ENCODE data around the gene CLK2. TPM values are rescaled to one million over a fixed set of nuclear protein-coding genes. Genes with fewer than 3 reads are reported as not detected.
"Not testable (repeated sequence)": the region's sequence is repeated elsewhere in the genome, so short reads cannot be mapped to it uniquely, and the experiment has no call there.

Gene CLK2
- total RNA-seq, 1 donor from 2014 or later, result 13.6 TPM

DNA sequence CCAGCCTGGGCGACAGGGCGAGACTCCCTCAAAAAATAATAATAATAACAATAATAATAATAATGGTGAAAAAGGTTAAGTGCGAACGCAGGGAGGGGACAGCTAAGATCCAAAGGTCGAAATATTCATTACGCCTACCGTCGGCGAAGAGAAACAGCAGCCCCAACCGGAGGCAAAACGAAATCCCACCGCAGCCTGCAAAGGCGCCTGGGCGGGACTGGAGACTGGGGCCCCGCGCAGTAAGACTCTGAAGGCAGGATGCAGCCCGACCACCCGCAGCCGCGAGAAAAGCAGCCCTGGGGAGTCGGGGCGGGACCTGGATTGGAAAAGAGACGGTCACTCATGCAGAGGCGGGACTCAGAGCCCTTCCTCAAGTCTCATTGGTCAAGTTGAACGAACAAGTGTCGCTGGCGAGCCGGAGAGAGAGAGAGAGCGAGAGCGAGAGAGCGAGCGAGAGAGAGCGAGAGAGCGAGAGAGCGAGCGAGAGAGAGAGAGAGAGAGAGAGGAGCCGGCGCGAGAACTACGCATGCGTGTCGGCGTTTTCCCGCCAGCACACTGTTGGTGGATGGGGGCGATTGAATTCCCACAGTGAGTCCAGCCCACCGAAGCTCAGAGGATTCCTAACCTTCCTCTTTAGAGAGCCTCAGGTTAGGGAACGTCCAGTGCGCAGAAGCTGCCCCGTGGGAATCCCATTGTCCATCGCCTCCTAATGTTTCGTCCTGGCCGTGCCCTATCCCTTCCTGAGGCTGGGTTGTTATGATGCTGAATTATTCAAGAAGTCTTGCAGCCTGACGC is 28.7 kb downstream of the CLK2 start:
- peak; percentile 98 to 99 for DNase-seq (ENCODE audit: low read depth in 2 of 2)

DNA sequence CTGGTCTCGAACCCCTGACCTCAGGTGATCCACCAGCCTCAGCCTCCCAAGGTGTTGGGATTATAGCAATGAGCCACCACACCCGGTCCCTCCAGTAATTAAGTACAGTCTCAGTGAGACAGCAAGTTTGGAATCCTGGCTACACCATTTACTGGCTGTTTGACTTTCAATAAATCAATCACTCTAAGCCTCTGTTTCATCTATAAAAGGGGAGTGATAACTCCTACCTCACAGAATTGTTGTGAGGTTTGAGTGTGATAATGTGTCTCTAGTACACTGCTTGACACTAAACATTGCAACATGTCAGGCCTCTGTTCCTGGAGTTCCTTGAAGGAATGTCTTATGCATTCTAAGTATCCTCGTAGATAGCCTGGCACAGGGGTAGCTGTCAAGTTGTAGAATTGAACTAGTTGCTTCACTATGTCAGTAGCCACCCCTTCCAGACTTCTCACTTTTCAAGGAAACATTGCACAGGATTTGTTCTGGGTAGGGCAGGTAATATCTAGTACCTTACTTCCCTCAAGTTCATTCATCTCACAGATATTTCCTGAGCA is 30.4 kb downstream of the CLK2 start:
- DNase-seq (ENCODE audit: low read depth in 2 of 2), result no peak

DNA sequence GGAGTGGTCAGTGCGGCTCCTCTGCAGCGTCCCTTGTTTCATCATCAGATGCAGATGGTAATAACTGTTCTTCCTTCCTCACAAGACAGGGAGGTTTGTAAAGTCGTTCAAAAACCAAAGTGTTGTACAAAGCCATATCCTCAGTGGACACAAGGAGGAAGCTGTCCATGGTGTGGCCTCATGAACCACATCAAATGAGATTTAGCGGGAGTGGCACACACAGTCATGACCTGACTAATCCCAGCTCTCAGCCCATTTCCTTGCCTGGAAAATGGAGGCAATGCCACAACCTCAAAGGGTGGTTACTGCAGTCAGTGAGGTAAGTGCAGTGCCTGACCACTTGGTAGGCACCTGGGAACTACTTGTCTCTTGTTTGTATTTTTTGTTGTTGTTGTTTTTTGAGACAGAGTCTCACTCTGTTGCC is 31.5 kb downstream of the CLK2 start:
- DNase-seq (ENCODE audit: low read depth in 2 of 2), result no peak

DNA sequence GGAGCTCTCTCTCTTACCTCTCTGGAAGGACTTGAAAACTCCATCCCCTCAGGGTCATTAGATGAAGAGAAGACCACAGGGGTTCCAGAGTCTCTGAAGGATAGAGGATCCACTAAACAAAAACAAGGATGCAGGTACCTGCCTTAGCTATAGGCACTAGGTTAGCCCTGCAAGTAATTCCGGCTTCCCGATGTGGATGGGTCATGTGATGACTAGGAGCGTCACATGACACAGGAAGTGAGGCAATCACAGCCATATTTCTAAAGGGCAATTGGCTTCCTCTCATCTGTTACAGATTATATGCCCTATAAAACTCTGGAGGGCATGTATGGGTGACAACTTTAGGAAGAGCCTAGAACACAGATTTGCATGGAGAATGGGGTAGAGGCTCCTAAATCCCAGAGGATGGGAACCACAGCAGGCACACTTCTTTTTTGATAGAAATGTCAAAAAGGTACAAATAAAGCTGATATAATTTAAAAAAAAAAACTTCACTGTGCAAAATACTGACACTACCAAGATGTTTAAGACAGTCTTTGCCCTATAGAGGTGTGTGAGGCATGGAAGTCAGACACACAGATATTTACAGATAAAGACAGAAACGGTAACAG is 32.1 kb downstream of the CLK2 start:
- DNase-seq (ENCODE audit: low read depth in 2 of 2), result peak; percentile 72 to 81

DNA sequence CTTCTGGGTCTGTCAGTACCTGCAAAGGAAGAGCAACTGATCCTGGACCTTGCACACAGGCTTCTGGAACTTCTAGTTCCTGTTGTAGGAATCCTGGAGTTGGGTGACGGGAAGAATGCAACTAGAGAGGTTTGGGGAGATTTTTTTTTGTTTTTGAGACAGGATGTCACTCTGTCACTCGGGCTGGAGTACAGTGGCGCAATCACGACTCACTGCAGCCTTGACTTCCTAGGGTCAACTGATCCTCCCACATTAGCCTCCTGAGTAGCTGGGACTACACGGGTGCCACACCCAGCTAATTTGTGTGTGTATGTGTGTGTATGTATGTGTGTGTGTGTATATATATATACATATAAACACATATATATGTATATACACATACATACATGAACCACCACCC is 36.9 kb downstream of the CLK2 start:
- no peak for DNase-seq (ENCODE audit: low read depth in 2 of 2)

DNA sequence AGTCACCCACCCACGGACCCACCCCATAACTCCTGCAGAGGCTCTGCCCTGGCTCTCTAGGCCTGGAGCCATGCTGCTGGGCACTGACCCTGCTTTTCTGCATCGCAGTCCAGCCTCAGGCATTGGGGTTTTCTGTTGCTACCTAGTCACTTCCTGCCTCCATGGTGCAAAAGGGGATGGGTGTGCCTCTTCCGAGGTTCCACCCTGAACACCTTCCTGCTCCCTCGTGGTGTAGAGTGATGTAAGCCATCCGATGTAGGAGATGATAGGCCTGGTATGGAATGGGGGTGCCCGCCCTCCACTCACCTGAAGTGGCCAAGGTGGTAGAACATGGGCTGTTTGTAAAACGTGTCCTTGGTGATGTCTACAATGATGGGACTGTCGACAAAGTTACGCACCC is 37.9 kb downstream of the CLK2 start:
- not testable (repeated sequence) for DNase-seq (ENCODE audit: low read depth in 2 of 2)

DNA sequence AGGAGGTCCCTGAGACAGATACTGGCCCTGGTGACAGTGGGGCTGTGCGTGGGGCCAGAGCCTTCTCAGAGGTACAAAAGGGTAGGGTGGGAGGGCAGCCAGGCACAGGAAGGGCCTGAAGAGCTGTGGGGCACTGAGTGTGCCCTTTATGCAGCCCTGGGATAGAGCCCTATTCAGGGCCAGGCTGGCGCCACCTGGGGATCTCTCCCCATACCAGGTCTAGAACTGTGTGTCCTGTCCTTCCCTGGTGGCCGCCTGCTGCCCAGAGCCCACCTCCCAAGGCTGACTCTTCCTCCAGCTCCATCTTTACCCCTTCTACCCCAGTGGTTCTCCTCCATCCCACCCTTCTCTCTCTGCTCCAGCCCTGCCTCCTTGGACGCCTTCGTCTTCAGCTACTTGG is 39.8 kb downstream of the CLK2 start:
- not testable (repeated sequence) for DNase-seq (ENCODE audit: low read depth in 2 of 2)

DNA sequence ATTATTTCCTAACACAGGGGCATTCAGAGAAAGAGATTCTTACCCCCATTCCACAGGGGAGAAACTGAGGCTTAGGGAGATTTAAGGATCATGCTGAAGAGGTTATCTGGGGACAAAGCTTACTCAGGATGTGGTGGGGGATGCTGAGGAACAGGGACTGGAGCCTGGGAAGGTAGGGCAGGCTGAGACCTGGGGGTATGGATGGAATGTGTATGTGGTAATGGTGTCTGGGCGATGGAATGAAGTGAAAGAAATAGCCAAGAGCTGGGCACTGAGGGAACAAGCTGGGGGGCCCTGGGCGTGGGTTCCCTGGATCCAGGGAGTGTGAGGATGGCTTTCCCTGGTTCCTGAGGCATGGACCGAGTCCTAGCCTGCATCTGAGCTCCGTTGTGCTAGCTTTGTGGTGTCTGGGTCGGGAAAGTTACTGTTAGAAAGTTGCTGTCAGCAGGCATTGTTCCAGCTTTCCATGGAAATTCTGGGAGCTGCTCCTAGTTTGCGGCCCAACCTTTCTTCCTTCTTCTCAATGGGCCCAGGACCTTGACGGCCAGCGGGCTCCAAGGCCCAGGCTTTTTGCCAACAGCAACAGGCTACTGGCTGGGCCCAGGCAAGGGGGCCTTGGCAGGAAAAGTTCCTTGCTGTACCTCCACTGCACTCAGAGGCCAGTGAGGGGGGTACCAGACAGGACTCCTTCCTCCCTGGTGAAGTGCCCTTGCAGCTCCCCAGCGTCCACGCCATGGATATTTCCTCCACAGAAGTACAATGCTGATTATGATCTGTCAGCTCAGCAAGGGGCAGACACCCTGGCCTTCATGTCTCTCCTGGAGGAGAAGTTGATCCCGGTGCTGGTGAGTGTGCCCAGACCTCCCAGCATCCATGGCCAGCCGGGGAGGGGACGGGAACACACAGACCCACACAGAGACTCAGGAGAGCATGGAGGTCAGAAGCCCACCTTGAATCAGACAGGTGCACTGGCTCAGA is 41.0 kb downstream of the CLK2 start:
- DNase-seq (ENCODE audit: low read depth in 2 of 2), result peak in 1 of 2 donors; percentile 74

DNA sequence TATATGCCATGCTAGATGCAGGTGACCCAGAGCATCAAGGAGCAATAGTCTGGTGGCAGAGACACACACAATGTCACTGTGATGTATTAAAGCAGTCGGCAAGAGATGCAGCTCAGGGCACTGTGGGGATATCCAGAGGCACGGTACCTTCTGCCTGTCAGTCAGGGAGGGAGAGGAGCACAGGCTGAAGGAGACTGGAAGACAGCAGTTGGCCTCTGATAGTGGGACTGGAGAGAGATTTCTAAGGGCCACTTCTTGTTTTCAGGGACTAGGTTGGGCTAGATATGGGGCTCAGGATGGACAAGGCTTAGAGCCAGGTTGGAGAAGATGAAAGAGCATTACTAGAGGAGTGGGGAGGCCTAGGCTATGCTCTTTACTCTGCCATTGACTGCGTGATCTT is 42.0 kb downstream of the CLK2 start:
- DNase-seq (ENCODE audit: low read depth in 2 of 2), result not testable (repeated sequence)

DNA sequence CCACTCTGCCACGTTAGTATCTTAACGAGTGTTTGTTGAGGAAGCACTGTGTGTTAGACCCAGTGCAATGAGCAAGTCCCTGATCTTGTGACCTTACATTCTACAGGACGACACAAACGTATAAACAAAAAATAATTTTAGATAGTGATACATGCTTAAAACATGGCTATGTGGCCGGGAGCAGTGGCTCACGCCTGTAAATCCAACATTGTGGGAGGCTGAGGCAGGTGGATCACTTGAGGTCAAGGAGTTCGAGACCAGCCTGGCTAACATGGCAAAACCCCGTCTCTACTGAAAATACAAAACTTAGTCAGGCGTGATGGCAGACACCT is 45.2 kb downstream of the CLK2 start:
- DNase-seq (ENCODE audit: low read depth in 2 of 2), result no peak

DNA sequence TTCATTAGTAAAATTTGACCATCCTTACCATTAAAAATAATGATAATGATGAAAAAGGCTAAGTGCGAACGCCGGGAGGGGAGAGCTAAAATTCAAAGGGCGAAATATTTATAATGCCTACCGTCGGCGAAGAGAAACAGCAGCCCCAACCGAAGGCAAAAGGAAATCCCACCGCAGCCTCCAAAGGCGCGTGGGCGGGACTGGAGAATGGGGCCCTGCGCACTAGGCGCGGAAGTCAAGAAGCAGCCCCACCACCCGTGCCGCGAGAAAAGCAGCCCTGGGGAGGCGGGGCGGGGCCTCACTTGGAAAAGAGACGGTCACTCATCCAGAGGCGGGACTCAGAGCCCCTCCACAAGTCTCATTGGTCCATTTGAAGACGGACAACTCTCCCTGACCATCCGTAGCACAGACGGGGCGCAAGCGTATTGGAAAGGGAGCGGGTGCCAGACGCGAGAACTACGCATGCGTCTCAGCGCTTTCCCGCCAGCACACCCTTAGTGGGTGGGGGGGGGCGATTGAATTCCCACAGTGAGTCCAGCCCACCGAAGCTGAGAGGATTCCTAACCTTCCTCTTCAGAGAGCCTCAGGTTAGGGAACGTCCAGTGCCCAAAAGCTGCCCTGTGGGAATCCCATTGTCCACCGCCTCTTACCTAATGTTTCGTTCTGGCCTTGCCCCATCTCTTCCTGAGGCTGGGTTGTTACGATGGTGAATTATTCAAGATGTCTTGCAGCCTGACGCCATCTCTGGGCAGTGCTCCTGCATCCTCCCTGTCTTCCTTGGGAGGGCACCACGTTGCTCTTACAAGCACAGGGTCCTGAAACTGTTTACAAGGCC is 45.8 kb downstream of the CLK2 start:
- peak; percentile 97 to 99 for DNase-seq (ENCODE audit: low read depth in 2 of 2)

DNA sequence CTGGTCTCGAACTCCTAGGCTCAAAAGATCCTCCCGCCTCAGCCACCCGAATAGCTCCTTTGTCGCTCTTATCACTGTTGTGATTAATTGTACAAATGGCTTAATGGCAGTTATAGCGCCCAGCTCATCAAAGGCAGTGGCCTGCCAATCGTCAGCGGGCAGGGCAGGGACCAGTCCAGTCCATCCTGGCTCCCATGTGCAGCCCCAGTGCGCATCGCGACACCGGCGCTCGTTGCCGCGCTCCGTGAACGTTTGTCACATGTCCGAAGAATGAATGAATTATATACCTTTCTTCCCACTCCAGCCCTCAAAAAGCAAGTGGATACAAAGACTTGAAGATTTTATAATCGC is 46.4 kb downstream of the CLK2 start:
- DNase-seq (ENCODE audit: low read depth in 2 of 2), result peak in 1 of 2 donors; percentile 79

DNA sequence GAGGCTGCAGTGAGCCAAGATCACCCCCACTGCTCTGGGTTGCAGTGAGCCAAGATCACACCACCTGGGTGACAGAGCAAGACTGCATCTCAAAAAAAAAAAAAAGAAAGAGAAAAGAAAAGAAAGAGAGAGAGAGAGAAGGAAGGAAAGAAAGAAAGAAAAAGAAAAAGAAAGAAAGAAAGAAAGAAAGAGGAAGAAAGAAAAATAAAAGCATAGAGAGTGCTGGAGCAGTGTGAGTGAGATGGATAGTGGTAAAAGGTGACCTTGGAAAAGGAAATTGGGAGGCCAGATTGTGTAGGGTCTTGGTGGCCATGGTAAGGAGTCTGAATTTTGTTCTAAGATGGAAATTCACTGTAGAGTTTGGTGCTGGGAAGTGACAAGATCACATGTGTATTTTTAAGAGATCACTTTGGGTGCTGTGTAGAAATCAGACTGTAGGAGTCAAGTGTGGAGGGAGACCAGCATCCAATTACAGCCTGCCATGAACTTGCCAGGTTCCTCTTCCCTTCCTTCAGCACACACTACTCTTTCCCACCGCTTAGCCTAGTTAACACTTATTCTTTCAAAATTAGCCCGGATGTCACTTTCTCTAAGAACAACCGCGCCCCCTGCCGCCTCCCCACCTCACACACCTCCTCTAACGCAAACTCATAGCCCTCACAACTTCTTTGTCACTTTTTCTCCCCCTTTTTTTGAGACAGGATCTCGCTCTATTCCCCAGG is 47.0 kb downstream of the CLK2 start:
- peak in 1 of 2 donors; percentile 88 for DNase-seq (ENCODE audit: low read depth in 2 of 2)

DNA sequence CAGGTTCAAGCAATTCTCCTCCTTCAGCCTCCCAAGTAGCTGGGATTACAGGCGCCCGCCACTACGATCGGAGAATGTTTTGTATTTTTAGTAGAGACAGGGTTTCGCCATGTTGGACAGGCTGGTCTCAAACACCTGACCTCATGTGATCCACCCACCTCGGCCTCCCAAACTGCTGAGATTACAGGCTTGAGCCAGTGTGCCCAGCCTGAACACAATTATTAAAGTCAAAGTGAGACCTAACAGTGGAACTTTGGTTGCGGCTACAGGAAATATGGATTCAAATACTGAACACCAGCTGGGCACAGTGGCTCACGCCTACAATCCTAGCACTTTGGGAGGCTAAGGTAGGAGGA is 47.9 kb downstream of the CLK2 start:
- DNase-seq (ENCODE audit: low read depth in 2 of 2), result not testable (repeated sequence)

DNA sequence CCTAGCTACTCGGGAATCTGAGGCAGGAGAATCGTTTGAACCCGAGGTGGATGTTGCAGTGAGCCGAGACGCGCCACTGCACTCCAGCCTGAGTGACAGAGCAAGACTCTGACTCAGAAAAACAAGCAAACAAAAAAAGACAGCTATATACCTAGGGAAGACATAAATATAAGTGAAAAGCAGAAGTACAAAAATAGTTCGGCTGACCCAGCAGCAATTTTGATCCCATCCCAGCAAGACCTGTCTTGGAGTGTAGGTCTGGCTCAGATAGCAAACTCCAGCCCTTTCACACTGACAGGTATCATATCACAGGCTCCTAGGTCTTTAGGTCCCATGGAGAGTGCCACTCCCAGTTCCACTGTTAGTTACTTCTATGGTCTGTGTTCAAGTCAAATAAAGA is 50.3 kb downstream of the CLK2 start:
- no peak for DNase-seq (ENCODE audit: low read depth in 2 of 2)

DNA sequence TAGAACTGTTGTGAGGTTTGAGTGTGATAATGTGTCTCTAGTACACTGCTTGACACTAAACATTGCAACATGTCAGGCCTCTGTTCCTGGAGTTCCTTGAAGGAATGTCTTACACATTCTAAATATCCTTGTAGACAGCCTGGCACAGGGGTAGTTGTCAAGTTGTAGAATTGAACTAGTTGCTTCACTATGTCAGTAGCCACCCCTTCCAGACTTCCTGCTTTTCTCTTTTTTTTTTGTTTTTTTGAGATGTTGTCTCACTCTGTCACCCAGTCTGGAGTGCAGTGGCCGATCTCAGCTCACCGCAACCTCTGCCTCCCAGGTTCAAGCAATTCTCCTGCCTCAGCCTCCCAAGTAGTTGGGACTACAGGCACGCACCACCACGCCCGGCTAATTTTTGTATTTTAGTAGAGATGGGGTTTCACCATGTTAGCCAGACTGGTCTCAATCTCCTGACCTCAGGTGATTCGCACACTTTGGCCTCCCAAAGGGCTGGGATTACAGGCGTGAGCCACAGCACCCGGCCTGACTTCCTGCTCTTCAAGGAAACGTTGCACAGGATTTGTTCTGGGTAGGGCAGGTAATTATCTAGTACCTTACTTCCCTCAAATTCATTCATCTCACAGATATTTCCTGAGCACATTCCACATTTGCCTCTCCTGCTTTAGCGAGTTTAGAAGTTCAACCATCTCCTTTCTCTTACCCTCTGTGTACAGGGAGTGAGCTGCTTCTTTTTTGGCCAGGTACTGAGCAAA is 52.9 kb downstream of the CLK2 start:
- not testable (repeated sequence) for DNase-seq (ENCODE audit: low read depth in 2 of 2)

DNA sequence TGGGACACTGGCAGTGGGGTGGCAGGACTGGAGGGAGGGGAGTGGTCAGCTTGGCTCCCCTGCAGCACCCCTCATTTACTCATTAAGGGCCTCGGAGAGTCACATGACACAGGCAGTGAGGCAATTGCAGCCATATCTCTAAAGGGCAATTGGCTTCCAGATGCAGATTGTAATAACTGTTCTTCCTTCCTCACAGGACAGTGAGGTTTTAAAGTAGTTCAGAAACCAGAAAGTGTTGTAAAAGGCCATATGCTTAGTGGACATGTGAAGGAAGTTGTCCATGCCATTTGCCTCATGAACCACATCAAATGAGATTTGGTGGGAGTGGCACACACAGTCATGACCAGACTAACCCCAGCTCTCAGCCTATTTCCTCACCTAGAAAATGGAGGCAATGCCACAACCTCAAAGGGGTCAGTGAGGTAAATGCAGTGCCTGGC is 53.7 kb downstream of the CLK2 start:
- DNase-seq (ENCODE audit: low read depth in 2 of 2), result no peak

DNA sequence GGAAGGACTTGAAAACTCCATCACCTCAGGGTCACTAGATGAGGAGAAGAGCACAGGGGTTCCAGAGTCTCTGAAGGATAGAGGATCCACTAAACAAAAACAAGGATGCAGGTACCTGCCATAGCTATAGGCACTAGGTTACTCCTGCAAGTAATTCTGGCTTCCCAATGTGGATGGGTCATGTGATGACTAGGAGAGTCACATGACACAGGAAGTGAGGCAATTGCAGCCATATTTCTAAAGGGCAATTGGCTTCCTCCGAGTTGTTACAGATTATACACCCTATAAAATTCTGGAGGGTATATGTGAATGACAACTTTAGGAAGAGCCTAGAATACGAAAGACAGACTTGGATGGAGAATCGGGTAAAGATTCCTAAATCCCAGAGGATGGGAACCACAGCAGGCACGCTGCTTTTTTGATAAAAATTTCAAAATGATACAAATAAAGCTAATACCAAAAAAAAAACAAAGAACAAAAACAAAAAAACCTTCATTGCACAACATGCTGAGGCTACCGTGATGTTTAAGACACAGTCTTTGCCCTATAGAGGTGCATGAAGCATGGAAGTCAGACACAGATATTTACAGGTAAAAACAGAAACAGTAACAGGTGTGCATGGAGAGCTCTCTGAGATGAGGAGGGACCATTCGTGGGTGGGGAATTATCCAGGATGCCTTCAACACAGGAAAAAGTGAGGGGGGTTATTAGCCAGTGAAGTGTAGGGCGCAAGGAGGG is 54.3 kb downstream of the CLK2 start:
- DNase-seq (ENCODE audit: low read depth in 2 of 2), result peak in 1 of 2 donors; percentile 49

DNA sequence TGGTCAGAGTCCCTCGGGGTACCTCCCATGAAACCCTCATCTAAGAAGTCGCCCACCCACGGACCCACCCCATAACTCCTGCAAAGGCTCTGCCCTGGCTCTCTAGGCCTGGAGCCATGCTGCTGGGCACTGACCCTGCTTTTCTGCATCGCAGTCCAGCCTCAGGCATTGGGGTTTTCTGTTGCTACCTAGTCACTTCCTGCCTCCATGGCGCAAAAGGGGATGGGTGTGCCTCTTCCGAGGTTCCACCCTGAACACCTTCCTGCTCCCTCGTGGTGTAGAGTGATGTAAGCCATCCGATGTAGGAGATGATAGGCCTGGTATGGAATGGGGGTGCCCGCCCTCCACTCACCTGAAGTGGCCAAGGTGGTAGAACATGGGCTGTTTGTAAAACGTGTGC is 58.6 kb downstream of the CLK2 start:
- not testable (repeated sequence) for DNase-seq (ENCODE audit: low read depth in 2 of 2)

Data from dermis microvascular lymphatic vessel endothelial cell (primary cell).